ENCODE data around the gene CACNG1.

Gene CACNG1, protein sequence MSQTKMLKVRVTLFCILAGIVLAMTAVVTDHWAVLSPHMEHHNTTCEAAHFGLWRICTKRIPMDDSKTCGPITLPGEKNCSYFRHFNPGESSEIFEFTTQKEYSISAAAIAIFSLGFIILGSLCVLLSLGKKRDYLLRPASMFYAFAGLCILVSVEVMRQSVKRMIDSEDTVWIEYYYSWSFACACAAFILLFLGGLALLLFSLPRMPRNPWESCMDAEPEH

DNA sequence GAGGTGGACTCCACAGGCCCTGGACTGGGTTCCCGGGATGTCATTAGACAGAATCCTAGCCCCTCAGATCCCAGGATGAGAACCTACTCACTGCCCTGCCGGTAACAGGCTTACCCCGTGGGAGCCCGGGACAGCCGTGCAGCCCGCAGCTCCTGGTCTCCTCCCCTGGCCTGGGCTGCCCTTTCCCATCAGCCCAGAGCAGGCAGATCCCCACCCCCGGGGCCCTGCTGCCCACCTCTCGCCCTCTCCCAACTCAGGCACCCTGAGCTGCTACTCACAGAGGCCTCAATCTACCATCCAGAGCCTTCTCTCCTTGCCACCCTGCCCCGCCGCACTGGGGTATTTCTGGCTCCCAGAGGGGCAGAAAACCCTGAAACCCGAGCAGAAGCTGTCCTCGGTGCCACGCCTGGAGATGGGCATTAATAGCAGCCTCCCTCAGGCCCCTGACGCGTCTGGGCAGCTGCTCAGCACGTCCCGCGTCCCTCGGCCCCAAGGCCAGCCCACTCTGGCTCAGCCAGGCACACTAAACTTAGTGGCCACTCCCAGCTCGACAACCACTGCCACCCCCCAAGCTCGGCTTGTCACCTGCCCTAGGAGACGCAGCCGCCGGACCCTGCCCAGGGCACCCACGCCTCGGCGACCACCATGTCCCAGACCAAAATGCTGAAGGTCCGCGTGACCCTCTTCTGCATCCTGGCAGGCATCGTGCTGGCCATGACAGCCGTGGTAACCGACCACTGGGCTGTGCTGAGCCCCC lies at the start of gene CACNG1:
Gene CACNG1 (plus strand): TSS at position 539 of the 757 bp plus-strand sequence. CDS start 107 bp downstream, at position 646.
- DNase-seq: no peak

DNA sequence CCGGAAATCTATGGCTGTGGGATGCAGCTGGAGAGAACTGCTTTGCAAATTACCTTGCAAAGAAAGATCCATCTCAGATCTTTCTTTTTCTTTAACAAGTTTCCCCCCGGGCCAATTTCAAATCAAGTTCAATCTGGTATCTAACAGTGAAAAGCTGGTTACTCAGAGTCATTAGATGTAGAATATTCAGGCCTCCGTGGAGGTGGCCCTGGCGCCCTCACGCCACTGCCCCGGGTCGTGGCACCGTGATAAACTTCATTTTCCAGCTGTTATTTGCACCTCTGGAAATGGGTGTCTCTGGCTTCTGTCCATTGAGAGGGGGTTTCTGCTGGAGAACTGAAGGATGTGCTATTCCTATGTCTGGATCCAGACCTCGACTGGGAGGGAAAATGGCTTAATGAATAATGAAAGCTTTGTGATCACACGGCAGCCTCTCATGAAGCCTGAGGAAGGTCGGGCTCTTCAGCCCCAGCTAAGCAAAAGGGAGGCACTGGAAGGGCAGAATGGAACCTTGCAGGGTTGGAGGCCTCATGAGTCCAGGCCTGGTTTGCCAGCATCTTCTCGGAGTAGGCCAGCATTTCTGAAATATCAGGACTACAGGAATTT lies 49.3 kb upstream of the CACNG1 start:
- DNase-seq: no peak

DNA sequence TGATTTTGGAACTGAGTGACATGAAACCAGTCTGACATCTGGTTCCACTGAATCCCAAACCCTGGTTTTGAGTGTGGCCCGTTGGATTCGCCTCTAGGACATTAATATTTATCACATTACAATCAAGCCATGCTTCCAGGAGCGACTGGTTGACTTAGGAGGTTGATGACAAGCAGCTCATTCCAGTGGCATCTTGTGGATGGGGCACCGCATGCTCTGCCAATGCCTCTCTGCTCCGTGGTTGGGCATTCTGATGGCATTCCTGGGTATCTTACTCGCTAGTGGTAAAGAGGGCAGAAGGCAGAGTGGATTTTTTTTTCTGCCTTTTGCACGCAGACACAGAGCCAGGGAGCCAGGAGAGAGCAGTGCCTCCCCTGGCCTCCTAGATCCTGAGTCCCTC lies 48.4 kb upstream of the CACNG1 start:
- no peak for DNase-seq

DNA sequence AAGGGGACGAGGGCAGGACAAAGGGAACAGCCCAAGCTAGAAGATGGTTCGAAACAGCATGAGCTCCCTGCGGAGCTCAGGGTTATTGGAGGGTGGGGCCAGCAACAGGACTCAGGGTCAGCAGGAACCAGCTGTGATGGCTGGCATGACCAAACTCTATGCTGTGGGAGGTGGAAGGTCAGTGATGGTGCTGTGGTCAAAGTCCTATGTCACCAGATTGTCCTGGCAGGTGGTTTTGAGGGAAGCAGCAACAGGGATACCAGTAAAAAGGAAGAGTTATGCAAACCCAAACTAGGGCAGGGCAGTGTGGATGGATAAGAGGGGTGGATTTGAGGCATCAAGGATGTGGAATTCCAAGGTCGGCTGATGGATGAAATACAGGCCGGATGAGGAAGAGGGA lies 47.4 kb upstream of the CACNG1 start:
- DNase-seq: no peak

DNA sequence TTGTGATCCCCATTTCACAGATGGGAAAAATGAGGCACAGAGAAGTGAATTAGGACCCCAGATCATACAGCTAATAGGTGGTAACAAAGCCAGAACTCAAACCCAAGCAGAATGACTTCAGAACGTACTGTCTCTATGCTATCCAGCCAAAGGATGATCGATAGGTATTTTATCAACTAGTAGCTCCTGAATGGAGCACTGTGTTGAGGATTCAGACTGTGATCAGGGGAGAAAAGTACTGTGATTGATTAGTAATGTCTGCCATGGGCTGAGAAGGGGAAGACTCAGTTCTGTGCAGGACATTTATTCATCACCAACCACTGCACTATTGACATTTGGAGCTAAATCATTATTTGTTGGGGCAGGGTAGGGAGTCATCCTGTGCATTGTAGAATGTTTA lies 41.1 kb upstream of the CACNG1 start:
- no peak for DNase-seq

DNA sequence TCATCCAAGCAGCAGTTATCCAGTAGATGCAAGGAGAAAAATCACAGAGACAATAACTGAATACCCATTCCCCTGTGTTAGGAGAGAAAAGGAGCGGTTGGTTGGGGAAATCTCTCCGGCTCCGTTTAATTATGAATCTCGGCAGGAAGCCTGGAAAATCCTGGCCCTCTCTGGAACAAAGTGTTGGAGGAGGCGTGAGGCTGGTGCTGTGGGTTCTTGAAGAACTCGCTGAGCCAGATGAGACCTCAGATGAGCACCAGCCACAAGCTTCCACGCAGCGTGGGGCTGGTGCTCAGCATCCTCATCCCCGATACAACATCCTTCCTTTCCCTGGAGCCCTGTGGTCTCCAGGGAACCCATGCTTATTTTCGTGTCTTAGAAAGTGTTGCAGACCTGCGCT lies 40.2 kb upstream of the CACNG1 start:
- no peak for DNase-seq

DNA sequence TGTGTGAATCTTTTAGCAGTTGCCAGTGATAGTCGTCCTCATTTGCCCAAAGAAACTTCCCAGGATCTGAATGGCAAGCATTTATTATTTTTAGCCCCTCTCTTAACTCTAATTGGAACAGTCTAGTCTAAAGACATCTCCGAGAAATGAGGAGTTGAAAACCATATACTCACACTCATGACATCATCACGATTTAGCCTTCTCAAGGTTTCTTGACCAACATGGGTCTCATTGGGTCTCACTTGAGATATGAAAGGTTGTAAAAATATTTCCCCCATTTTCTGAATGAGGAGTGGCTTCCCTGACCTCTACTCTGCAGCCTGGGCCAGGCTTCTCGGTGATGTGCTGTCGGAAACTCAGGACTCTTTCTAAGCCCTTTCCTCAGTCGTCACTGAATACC lies 37.1 kb upstream of the CACNG1 start:
- no peak for DNase-seq

DNA sequence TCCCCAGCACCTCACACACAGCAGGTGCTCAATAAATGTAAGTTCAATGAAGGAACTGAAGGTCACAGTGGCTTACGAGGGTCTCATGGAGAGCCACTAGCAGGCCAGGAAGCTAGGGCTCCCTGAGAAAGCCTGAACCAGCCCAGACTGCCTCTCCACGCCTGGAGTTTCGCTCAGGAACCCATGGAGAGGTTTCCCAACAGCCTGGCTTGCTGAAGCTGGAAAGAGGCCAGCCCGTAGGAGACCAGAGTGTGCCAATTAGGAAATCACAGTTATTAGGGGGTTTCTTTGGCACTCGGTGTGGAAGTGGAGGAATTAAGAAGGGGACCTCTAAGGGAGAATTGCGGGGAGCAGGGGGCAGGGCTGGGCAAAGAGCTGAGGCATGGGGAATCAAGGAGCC lies 36.3 kb upstream of the CACNG1 start:
- DNase-seq: no peak

DNA sequence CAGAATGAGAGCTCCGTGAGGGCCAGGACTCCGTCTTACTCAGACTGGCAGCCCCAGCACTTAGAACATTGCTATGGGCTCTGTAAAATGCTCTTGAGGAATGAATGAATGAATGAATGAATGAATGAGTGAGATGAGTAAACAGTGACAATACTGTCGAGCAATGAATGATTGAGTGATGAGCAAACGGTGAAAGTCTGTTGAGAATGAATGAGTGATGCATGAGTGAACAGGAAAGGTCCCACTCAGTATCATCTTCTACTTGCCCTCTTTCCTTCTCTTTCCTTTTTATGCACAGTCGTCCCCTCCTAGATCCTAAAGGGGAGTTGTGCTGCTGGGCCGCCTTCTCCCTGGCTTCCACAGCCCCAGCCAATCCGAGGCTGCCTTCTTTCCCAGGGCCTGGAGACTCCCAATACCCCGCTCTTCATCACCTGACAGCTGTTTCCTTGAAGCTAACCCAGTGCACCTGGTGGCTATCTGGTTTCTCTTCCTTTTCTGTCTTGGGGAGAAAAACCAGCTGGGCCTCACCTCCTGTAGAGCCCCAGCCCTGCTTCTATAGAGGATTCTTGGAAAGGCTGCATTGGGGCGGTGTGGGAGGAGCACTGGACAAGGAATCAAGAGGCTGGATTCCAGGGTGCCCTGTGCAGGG lies 32.7 kb upstream of the CACNG1 start:
- peak; percentile 2 for DNase-seq

DNA sequence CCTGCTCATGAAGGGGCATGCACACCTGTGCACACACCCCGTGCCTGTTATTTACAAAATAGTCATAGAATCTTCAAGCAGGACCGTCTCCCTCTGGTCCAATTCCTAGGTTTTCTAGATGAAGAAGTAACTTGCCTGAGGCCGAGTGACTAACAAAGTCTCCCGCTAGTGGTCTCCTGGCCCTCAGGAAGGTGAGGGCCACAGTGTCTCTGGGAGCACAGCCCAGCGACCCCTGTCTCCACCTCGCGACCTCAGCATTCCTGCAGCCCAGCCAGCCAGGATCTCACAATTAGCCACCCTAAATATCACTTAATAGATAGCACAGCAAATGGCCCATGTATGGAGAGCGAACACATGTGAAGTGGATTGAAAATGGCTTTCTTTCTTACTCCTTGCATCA lies 30.5 kb upstream of the CACNG1 start:
- no peak for DNase-seq

DNA sequence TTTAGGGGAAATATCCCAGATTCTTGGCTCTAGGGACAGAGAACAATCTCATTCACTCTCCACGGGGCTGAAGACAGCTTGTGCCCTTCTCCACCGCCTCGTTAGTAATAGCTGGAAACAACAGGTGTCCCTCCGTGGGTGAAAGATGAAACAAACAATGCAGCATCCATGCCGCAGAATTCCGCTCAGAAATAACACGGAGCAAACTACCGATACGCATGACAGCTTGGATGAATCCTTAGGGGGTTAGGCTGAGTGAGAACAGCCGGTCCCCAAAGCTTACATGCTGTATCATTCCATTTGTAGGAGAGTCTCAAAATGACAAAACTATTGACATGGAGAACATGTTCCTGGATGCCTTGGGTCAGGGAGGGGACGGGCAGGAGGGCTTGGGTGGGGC lies 29.4 kb upstream of the CACNG1 start:
- no peak for DNase-seq

DNA sequence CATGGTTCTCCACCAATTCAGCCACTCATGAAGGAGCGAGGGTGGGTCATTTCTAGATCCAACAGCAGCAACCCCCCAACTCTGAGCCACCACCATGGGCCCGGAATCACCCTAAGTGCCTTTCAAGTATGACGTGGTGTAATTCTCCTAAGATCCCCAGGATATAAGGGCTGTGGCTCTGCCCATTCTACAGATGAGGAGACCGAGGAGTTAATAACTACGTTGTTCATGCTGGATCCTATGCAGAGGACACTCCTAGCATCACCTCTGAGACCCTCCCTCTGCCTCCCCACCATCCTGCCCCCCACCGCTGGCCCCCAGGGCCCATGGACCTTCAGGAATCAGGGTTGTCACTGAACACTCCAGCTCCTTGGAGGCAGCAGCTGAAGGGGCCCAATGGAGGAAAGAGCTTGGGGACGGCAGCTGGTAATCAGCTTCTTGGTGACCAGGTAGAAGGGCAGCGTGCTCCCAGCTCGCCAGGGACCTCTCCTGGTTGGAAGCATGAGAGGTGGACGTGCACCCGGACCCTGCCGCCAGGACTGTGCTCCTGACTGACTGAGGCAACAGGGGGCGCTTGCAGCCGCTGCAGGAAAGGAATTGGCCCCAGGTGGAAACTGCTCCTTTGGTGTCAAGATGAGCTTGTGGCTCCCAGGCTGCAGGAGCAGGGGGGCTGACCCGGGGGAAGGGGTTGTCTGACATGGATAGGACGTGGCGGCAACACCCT lies 28.2 kb upstream of the CACNG1 start:
- DNase-seq: no peak

DNA sequence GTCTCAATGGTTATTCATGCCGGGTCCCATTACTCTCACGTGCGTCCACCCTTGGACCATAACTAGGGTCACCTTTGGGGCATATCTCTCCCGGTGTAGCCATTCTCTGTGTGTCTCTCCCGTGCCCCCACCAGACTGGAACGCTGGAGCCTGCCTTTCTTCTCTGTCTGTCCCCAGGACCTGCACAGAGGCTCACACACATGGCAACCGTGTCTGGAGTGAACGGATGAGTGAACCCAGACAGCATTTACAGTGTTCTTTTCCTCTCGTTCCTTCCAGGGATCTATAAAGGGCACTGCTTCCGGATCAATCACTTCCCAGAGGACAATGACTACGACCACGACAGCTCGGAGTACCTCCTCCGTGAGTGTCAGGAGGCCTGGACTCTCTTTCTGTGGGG lies 26.4 kb upstream of the CACNG1 start:
- DNase-seq: no peak

DNA sequence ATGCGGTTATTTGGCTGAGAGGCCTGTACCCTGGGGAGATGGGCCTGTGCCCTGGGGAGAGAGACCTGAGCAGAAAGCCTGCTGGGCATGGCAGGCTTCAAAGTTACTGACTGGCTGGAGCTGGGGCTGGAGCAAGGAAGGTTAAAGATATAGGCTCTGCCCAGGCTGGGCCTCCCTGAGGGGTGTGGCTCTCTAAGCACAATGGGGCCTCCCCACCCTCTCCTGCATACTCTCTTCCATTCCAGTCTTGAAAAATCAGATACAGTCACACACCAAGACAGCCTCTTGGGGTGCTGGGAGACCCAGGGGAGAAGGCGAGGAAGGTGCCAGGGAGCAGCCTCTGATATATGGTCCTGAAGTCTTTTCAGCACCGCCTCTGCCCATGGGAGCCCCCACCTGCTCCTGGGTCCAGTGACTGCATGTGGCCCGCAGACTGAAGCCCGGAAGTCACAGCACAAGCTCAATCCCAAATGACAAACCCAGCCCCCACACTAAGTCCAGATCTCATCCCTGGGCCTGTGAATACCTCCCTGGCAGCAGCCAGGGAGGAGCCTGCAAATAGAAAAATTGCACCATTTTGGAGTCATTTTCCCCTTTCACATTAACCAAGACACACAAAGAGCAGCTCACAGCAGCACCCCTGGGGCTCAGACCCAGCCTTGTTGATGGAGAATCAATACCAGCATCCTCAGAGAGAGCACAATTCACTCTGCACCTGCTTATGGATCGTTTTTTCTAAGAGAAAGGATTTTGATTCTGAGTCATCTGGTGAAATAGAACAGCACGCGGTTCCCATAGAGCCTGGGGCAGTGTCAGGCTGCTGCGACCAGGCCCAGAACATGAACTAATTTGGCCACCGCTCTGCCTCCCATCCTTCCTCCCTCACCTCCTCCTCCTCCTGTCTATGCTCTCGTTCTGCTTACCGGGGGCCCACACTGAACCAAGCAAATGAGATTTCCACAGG lies 25.6 kb upstream of the CACNG1 start:
- DNase-seq: no peak

DNA sequence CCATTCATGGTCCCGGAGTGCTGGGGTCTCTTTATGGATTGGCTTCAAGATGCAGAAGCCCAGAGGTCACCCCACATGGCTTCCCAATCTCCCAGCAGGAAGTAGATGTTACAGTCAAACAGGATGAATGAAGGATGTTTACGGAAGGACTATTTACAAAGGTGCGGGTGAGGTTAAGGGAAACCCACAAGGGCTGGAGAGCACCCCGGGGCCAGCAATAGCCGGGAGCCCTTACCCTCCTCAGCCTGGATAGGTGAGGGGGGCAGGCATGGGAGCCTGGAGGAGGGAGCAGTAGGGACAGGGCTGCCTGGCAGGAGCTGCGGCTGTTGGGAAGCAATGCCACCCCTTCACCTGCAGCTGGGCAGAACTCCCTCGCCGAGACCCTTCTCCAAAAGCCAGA lies 24.5 kb upstream of the CACNG1 start:
- DNase-seq: no peak

DNA sequence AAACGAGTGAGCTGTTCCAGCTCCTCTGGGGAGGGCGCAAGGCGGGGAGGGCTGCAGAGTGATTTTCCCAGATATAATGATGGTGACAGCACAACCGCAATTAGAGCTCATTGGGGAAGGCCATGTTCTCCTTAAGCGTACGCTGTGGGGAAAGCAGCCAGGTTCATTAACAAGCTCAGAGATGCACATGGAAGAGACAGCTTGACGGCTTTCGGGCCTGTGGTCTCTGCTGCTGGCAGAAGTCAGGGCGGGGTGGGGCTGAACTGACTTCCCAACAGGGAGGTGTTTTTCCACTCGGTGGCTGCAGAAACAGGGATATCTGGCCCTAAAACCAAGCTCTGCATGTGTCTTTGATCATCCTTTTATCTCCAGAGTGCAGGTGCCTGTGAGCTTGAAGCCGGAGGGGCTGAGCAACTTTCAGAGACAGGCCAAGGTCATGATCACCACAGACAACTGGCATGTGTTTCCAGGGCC lies 24.0 kb upstream of the CACNG1 start:
- DNase-seq: no peak

DNA sequence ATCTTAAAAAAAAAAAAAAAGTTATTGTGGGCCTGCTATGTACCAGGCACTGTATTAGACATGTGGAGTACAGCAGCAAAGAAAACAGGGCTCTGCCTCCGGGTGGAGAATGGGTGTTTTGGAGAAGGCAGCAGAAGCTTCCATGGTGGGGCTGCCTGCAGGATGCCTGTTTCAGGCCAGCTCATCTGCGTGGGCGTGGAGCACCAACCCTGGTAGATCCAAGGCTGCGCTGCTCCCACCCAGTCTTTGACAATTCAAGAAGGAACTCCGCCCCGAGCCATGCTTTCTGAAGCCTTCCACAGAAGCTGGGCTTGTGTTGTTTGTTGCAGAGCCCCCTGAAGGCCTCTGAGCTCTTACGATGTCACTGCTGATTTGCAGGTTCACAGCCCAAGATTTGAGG lies 23.2 kb upstream of the CACNG1 start:
- DNase-seq: no peak

DNA sequence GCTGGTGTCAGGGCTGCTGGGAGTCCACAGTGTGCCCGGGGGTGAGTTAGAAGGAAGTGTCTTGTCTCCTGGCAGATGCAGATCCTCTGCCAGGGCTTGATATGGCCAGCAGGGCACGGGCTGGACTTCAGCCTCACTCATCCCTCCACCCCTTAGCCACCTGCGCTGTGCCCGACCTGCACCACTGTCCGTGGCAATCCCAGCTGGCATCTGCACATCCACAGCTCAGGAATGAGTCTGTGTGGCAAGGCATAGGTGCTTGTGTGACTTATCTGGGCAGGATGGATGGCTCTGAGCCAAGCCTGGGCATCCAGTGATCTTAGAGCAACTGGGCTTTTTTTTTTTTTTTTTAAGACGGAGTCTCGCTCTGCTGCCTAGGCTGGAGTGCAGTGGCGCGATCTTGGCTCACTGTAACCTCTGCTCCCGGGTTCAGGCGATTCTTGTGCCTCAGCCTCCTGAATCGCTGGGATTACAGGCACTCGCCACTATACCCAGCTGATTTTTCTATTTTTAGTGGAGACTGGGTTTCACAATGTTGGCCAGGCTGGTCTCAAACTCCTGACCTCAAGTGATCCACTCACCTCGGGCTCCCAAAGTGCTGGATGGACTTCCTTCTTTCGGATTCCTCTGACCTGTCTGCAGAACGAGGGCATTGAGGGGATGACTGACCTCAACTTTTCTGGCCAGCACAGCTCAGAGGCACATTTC lies 22.5 kb upstream of the CACNG1 start:
- DNase-seq: no peak

DNA sequence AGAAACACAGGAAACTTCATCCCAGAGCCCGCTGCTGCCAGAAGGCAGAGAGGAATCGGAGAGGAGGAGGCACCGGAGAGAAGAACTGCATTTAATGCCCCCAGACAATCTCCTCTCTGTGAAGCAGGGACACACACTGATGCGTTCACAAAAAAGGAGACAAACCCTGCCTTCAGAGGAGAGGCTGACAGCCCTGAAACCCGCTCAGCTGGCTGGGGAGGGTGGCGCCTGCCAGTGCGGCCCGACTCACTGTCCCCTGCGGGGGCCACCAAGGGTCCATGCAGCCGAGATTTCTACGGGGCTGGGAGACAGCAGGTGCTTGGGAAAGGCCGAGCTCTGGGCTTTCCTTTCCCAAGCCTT lies 21.9 kb upstream of the CACNG1 start:
- DNase-seq: no peak

DNA sequence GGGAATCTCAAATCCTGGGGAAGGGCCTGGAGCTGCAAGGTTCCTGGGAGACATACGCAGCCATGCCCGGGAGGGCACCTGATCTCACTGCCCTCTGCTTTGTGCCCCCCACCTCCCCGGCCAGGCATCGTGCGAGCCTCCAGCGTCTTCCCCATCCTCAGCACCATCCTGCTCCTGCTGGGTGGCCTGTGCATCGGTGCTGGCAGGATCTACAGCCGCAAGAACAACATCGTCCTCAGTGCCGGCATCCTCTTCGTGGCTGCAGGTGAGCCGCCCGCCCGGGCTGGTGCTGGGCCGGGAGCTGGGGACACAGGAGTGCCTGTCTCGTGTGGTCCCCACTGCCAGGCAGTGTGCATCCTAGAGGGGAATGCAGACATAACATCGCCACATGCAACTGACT lies 19.6 kb upstream of the CACNG1 start:
- DNase-seq: no peak

DNA sequence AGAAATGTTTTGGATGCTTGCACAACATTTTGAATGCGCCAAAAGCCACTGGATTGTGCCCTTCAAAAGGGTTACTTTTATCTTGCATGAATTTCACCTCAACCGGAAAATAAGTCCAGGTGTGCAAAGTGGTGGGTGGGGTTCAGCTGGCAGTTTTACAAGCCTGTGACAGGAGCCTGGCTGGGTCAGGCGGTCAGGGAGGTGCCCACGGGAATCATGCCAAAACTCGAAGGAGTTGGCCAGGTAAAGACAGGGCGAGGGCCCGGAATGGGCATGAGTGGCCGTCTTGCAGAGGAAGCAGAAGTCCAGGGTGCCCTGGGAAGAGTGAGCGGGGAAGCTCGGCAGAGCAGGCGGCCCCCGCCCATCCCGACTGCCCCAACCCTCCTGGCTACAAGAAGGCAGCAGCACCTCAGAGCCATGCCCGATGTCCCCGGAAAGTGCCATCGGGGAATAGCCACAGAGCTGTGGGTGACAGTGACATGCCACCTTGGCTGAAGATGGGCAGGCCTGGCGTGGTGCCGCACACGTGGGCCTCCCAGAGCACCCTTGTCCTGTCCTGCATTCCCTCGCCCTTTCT lies 19.1 kb upstream of the CACNG1 start:
- DNase-seq: no peak

Measured in NCI-H510A (cell line).